SH-SY5Y (cell line): ENCODE measurements around the gene RAD51B.

Source experiments
- GATA2 ChIP-seq: IDR thresholded peaks from 2 replicates; pipeline ENCODE4 v1.6.1; 2011; ENCODE audit warnings: mild to moderate bottlenecking, low read depth, low read length
- GATA3 ChIP-seq: IDR thresholded peaks from 2 replicates; pipeline ENCODE4 v1.6.1; 2011; ENCODE audit warnings: low read depth, mild to moderate bottlenecking, low read length, moderate library complexity

- TF ChIP-seq GATA2 (no peak), GATA3 (no peak)
These were observed 278.1 kb downstream of the RAD51B start for GRCh38 chr14:68097727-68098126.
